Measurements from ENCODE around the gene CHST9.

GRCh38 chr18:26965206-26965605 is 219.9 kb downstream of the CHST9 start:
- TF ChIP-seq CTCF (IDR thresholded peaks at IDR 0.05; ENCODE audit: low read depth, low read length, poor library complexity, severe bottlenecking) (no peak), EZH2phosphoT487 (IDR thresholded peaks at IDR 0.05; ENCODE audit: borderline replicate concordance, low read length) (no peak)

Measured in DOHH2 (cell line).